Loucy (cell line): ENCODE measurements around the gene COBLL1.

ENCODE experiments used
- EZH2phosphoT487 ChIP-seq: fragments of 200-600 bp; IDR thresholded peaks from 2 replicates; pipeline ENCODE4 v1.6.1; 2018; ENCODE audit warnings: antibody characterized with exemption, mild to moderate bottlenecking, moderate library complexity, borderline replicate concordance
- TF ChIP-seq, protein P1 (sequence below): fragments of 200-600 bp; sonication (generic); conservative IDR thresholded peaks from 2 replicates; pipeline ENCODE4 v1.5.1; 2014; ENCODE audit warnings: mild to moderate bottlenecking, antibody characterized with exemption, low read length

DNA sequence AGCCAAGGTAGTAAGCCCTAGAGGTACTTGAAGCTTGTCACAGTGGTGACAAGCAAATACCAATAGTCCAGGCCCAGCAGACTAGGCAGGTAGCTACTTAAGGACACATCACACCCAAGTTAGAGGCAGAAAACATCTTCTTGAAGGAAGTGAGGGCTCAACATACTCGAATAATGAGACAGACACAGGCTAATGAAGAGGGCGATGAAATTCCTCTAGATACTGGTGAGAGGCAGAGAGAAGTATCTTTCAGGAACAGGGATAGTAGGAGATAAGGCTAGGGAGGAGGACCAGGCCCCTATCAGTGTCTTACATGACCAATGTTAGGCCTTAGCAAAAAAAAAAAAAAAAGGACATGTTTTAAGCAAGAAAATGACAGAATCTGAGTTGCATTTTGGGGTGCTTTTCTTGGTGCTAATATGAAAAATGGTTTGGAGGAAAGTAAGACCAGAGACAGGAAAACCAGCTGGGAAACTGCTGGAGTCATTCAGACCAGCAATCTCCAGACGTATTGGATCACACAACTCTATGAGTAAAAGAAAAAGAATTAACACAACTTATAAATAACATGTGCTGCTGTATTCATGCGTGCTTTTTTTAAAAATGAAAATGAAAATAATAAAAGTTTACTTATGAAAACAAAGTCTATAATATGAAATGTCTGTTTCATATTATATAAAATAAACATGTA, 37.7 kb downstream of the COBLL1 start:
- TF ChIP-seq, protein P1, sequence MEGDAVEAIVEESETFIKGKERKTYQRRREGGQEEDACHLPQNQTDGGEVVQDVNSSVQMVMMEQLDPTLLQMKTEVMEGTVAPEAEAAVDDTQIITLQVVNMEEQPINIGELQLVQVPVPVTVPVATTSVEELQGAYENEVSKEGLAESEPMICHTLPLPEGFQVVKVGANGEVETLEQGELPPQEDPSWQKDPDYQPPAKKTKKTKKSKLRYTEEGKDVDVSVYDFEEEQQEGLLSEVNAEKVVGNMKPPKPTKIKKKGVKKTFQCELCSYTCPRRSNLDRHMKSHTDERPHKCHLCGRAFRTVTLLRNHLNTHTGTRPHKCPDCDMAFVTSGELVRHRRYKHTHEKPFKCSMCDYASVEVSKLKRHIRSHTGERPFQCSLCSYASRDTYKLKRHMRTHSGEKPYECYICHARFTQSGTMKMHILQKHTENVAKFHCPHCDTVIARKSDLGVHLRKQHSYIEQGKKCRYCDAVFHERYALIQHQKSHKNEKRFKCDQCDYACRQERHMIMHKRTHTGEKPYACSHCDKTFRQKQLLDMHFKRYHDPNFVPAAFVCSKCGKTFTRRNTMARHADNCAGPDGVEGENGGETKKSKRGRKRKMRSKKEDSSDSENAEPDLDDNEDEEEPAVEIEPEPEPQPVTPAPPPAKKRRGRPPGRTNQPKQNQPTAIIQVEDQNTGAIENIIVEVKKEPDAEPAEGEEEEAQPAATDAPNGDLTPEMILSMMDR, result no peak
- no peak for TF ChIP-seq EZH2phosphoT487
